Camera-type eye (tissue), 1 donor: ENCODE results near the gene RAX. TPM values are rescaled to one million over a fixed set of nuclear protein-coding genes. Genes with fewer than 3 reads are reported as not detected.

Source experiments
- total RNA-seq: library from RNA; depleted of rRNA; stranded (reverse); fragments of >200 nt; gene quantifications from one replicate; pipeline ENCODE4 v1.2.3, GENCODE V29; 2014

RAX gene
- 111 TPM for total RNA-seq

GRCh38 chr18:59272891-59273758 is at the start of gene RAX:
Gene RAX, minus strand, starts transcription at chr18:59273454. Its CDS starts 248 bp downstream, at chr18:59273206.

GRCh38 chr18:59318460-59319050 is 45.3 kb upstream of the RAX start, which contains the start of gene CPLX4:
Gene CPLX4, minus strand, starts transcription at chr18:59318649. Its CDS starts 187 bp downstream, at chr18:59318462.

DNA sequence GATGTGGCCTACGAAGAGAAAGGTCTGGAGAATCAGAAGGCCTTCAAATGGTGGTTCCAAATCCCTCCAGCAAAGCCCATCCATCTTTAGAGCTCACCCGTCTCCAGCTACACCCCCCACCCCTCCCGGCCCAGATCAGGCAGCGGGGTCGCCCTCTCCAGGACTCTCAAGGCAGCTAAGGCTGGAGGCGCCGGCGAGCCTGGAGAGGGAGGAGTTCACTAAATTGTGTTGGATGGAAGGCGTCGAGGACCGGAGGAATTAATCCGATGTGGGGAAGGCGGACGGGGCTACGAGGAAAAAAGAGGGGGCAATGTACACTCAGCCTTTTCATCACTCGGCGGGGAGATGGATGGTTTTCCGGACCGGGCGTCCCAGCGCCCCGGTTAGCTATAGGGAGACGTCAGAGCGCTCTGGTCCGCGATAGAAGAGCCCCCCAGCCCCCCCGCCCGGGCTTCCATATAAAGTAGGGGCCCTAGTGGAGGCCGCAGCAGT is 53.5 kb downstream of the RAX start, which contains the start of gene GRP:
Gene GRP, plus strand, starts transcription at position 487 of the 492 bp plus-strand sequence. CDS start 108 bp downstream, outside the sequence.

Other genes with a start within 250 kb of the RAX start
- gene SEC11C, start 133.6 kb downstream of the RAX start, total RNA-seq, result 39.1 TPM
- 2.4 TPM for gene GRP, start 53.3 kb downstream of the RAX start, total RNA-seq
- 46.1 TPM for gene CPLX4, start 45.2 kb upstream of the RAX start, total RNA-seq
- gene LMAN1, start 85.8 kb upstream of the RAX start, total RNA-seq, result 173 TPM